Ovary (tissue), 9 donors: Measurements from ENCODE around the gene ATG5. TPM values are rescaled to one million over a fixed set of nuclear protein-coding genes. Genes with fewer than 3 reads are reported as not detected.

Experiments used
- DNase-seq, 5 donors: peaks; one replicate each; pipeline ENCODE4 v3.0.0-alpha.2; 2019 to 2020
- H3K27ac ChIP-seq, 2 donors: fragments of 200-600 bp; one replicate each; pipeline versions ENCODE4 v1.5.1 to v1.8.0; 2019 to 2022
- H3K27me3 ChIP-seq: fragments of 200-600 bp; one replicate; pipeline ENCODE4 v1.8.0; 2022
- H3K36me3 ChIP-seq: fragments of 200-600 bp; sonication (generic); one replicate; pipeline ENCODE4 v1.5.1; 2019
- H3K4me1 ChIP-seq: one replicate; pipeline ENCODE4 v1.8.1; 2013; ENCODE audit warnings: mild to moderate bottlenecking, moderate library complexity; ENCODE audit not compliant: insufficient read depth
- H3K4me3 ChIP-seq: fragments of 200-600 bp; sonication (generic); one replicate; pipeline ENCODE4 v1.5.1; 2017
- H3K9me3 ChIP-seq, 2 donors: fragments of 200-600 bp in 1 of 2; sonication (generic) in 1 of 2; one replicate each; pipeline versions ENCODE4 v1.5.1 to v1.8.1; 2013 to 2019; ENCODE audit warnings: mild to moderate bottlenecking in 1 of 2, moderate library complexity in 1 of 2
- CTCF ChIP-seq, 3 donors: fragments of 450-650 bp in 2 of 3; fragments of 200-600 bp in 1 of 3; IDR thresholded peaks; one replicate each; pipeline versions ENCODE4 v1.5.1 to v1.8.0; 2016 to 2022; ENCODE audit warnings: antibody characterized with exemption in 3 of 3, mild to moderate bottlenecking in 1 of 3
- EP300 ChIP-seq: sonication (generic); formaldehyde crosslinking; IDR thresholded peaks from one replicate; pipeline ENCODE4 v1.6.1; 2017; ENCODE audit warnings: antibody characterized with exemption
- POLR2A ChIP-seq: fragments of 450-650 bp; IDR thresholded peaks from one replicate; pipeline ENCODE4 v1.6.1; 2017; ENCODE audit warnings: antibody characterized with exemption, mild to moderate bottlenecking, moderate library complexity
- WGBS, 3 donors: extraction: QIAGEN DNeasy Blood & Tissue Kit in 1 of 3; methylation state at CpG; one replicate each; pipeline versions ENCODE4 v1.1.5 to v1.1.7; 2013 to 2017; 5-methylcytosine and 5-hydroxymethylcytosine counted together
- intact Hi-C, 4 donors: fragments of 100-400 bp; cut with DNase I; formaldehyde crosslinking; loops; one replicate each; pipeline versions ENCODE4 v1.11.0 to v1.15.1; 2022 to 2023
- polyA plus RNA-seq, 2 donors: library from polyadenylated mRNA; stranded (reverse); fragments of 200-250 nt in 1 of 2; fragments of 350-450 nt in 1 of 2; fragmentation: Illumina TruSeq in 1 of 2; extraction: RNeasy Lipid Tissue Mini Kit (QIAGEN cat#74804) in 1 of 2; gene quantifications; one replicate each; pipeline ENCODE4 v1.2.3, GENCODE V29; 2013 to 2014
- total RNA-seq, 7 donors: library from RNA; depleted of rRNA in 2 of 7; stranded (reverse); fragments of >200 nt in 2 of 7; fragmentation: NEBNext Ultra II Directional in 3 of 7; extraction: Animal tissue kit (Norgen Biotek cat#: 25700) in 3 of 7; gene quantifications; one replicate each; pipeline versions ENCODE4 v1.1.0 to v1.2.4, GENCODE V29; 2016 to 2023
- donor health status: DM: no; HTN: no; CAD: no; lungs with moderate emphysema.
- donor health status: DM: no; HTN: no; CAD: no.
- donor health status: Bipolar disorder and iron deficiency.
- donor health status: DM: yes; HTN: yes; CAD: no.
- donor health status: DM: no; HTN: no; CAD: no.
- donor health status: DM: yes; HTN: yes; CAD: no.

Gene ATG5
- total and polyA plus RNA-seq, 9 donors, result 17.3 to 35.2 (median 28.3) TPM

- WGBS, 3 donors, result 79 to 85% (median 81%) methylated on average over 2 of the region's 2 CpGs
- Histone ChIP-seq H3K27ac (no peak overlapping the region), H3K4me3 (no peak overlapping the region), H3K36me3 (no peaks in the 10 kb centered on the region), H3K4me1 (peaks cover 1% of the 10 kb centered on the region), H3K9me3 (no peaks in the 10 kb centered on the region), H3K27me3 (no peaks in the 10 kb centered on the region)
- DNase-seq, result no peak
- TF ChIP-seq CTCF (IDR thresholded peaks at IDR 0.05) (no peak), POLR2A (no peak), EP300 (no peak)
- intact Hi-C loops, result no loop called here
Measured at GRCh38 chr6:106308985-106309384, 16.6 kb downstream of the ATG5 start.

- H3K27ac ChIP-seq, result no peak overlapping the region
- 97 to 98% (median 98%) methylated on average over 2 of the region's 2 CpGs for WGBS, 3 donors
Measured at GRCh38 chr6:106305740-106306139, 19.8 kb downstream of the ATG5 start.

GRCh38 chr6:106300944-106301343 is 24.6 kb downstream of the ATG5 start:
- 62 to 66% (median 64%) methylated on average over 3 of the region's 3 CpGs for WGBS, 3 donors
- no peaks in the 10 kb centered on the region for H3K36me3 ChIP-seq
- no peak overlapping the region for H3K4me3 ChIP-seq
- intact Hi-C loops, result no loop called here
- TF ChIP-seq CTCF (IDR thresholded peaks at IDR 0.05) (peak in 1 of 3 donors; percentile 28), POLR2A (no peak)
- peaks cover 1% of the 10 kb centered on the region for H3K4me1 ChIP-seq
- H3K27ac ChIP-seq, result no peak overlapping the region
- H3K9me3 ChIP-seq, result no peaks in the 10 kb centered on the region
- no peak for DNase-seq
- H3K27me3 ChIP-seq, result no peaks in the 10 kb centered on the region

More at GRCh38 chr6:106305740-106306139, 19.8 kb downstream of the ATG5 start:
- no peak overlapping the region for H3K4me3 ChIP-seq
- no peak for TF ChIP-seq CTCF (IDR thresholded peaks at IDR 0.05)
- TF ChIP-seq POLR2A, result no peak
- intact Hi-C loops, result no loop called here
- no peak for DNase-seq
- no peaks in the 10 kb centered on the region for H3K36me3 ChIP-seq
- H3K27me3 ChIP-seq, result no peaks in the 10 kb centered on the region
- H3K9me3 ChIP-seq, result no peaks in the 10 kb centered on the region
- peaks cover 1% of the 10 kb centered on the region for H3K4me1 ChIP-seq

GRCh38 chr6:106300020-106300780 is 25.4 kb downstream of the ATG5 start:
- H3K9me3 ChIP-seq, result no peaks in the 10 kb centered on the region
- DNase-seq, result no peak
- H3K4me3 ChIP-seq, result no peak overlapping the region
- H3K27me3 ChIP-seq, result no peaks in the 10 kb centered on the region
- intact Hi-C loops, result no loop called here
- no peak overlapping the region for H3K27ac ChIP-seq
- WGBS, 3 donors, result 64 to 72% (median 71%) methylated on average over 4 of the region's 4 CpGs
- H3K4me1 ChIP-seq, result peaks cover 1% of the 10 kb centered on the region
- no peaks in the 10 kb centered on the region for H3K36me3 ChIP-seq
- TF ChIP-seq POLR2A (no peak), EP300 (no peak), CTCF (IDR thresholded peaks at IDR 0.05) (no peak)
